Activated CD4-positive, alpha-beta T cell treated with anti-CD3 and anti-CD28 coated beads for 24 hours (primary cell): ENCODE data around the gene SAFB.
"Not testable (repeated sequence)": the region's sequence is repeated elsewhere in the genome, so short reads cannot be mapped to it uniquely, and the experiment has no call there.

Experiments
- DNase-seq, 2 donors: peaks; one replicate each; pipeline ENCODE4 v3.0.0-alpha.2; 2020; ENCODE audit warnings: low read depth in 2 of 2

The SAFB gene

GRCh38 chr19:5595129-5595528 lies 27.8 kb upstream of the SAFB start:
- no peak for DNase-seq

GRCh38 chr19:5595745-5596144 lies 27.1 kb upstream of the SAFB start:
- no peak for DNase-seq

GRCh38 chr19:5600797-5601196 lies 22.1 kb upstream of the SAFB start:
- DNase-seq = no peak

GRCh38 chr19:5603626-5604025 lies 19.3 kb upstream of the SAFB start:
- DNase-seq = no peak

GRCh38 chr19:5605362-5605761 lies 17.5 kb upstream of the SAFB start:
- no peak for DNase-seq

GRCh38 chr19:5607318-5608275 lies 15.3 kb upstream of the SAFB start:
- DNase-seq = no peak

- no peak for DNase-seq
These were observed 14.6 kb upstream of the SAFB start for GRCh38 chr19:5608291-5608690.

- not testable (repeated sequence) for DNase-seq
These were observed 14.1 kb upstream of the SAFB start for GRCh38 chr19:5608766-5609165.

GRCh38 chr19:5609881-5610448 lies 12.9 kb upstream of the SAFB start:
- DNase-seq = no peak

- DNase-seq = no peak
These were observed 9.7 kb upstream of the SAFB start for GRCh38 chr19:5612891-5613865.

GRCh38 chr19:5615756-5616327 lies 7.0 kb upstream of the SAFB start:
- DNase-seq = no peak

GRCh38 chr19:5617080-5617479 lies 5.8 kb upstream of the SAFB start:
- no peak for DNase-seq

- no peak for DNase-seq
These were observed 4.3 kb upstream of the SAFB start for GRCh38 chr19:5618591-5618990.

GRCh38 chr19:5619946-5620345 lies 2.9 kb upstream of the SAFB start:
- DNase-seq = no peak

GRCh38 chr19:5621311-5621944 lies 1.5 kb upstream of the SAFB start:
- DNase-seq = no peak

- DNase-seq = peak in 1 of 2 donors; percentile 12
These were observed 878 bp upstream of the SAFB start for GRCh38 chr19:5621945-5622464.

- no peak for DNase-seq
These were observed 624 bp downstream of the SAFB start for GRCh38 chr19:5623397-5624017.

GRCh38 chr19:5624018-5624663 lies 1.3 kb downstream of the SAFB start:
- no peak for DNase-seq

GRCh38 chr19:5624741-5625278 lies 1.9 kb downstream of the SAFB start:
- no peak for DNase-seq

- DNase-seq = no peak
These were observed 2.8 kb downstream of the SAFB start for GRCh38 chr19:5625641-5626040.
